Kidney epithelial cell (primary cell): Measurements from ENCODE around the gene USH1G. TPM values are rescaled to one million over a fixed set of nuclear protein-coding genes. Genes with fewer than 3 reads are reported as not detected.

ENCODE experiments used
- DNase-seq: peaks from one replicate; pipeline ENCODE4 v3.0.0-alpha.2; 2010; ENCODE audit warnings: low read depth
- H3K27me3 ChIP-seq: 2 replicates; pipeline ENCODE4 v1.6.0; 2011; ENCODE audit warnings: low read length; ENCODE audit not compliant: control insufficient read depth, insufficient read depth
- H3K36me3 ChIP-seq: 2 replicates; pipeline ENCODE4 v1.5.1; 2011; ENCODE audit warnings: low read length; ENCODE audit not compliant: control insufficient read depth, insufficient read depth
- H3K4me3 ChIP-seq: 2 replicates; pipeline ENCODE4 v1.5.1; 2011; ENCODE audit warnings: low read depth, mild to moderate bottlenecking, control low read depth, low read length
- CTCF ChIP-seq: IDR thresholded peaks from 2 replicates; pipeline ENCODE4 v1.5.1; 2011; ENCODE audit warnings: mild to moderate bottlenecking, moderate library complexity, low read length, control low read depth, inconsistent platforms; ENCODE audit not compliant: insufficient read depth, poor library complexity, severe bottlenecking
- total RNA-seq: library from RNA; depleted of rRNA; stranded (reverse); fragments of >200 nt; gene quantifications from 2 replicates; pipeline ENCODE4 v1.2.3, GENCODE V29; 2015

Gene USH1G
- total RNA-seq, 1 donor from 2014 or later, result not detected

- TF ChIP-seq CTCF, result no peak
- no peak for DNase-seq
- Histone ChIP-seq H3K36me3 (no peaks in the 10 kb centered on the region), H3K4me3 (no peak overlapping the region), H3K27me3 (peaks cover 66% of the 10 kb centered on the region)
Observed at GRCh38 chr17:74928786-74929185, 5.7 kb upstream of the USH1G start.

- H3K36me3 ChIP-seq, result no peaks in the 10 kb centered on the region
- H3K4me3 ChIP-seq, result no peak overlapping the region
- H3K27me3 ChIP-seq, result peaks cover 74% of the 10 kb centered on the region
- DNase-seq, result no peak
- TF ChIP-seq CTCF, result no peak
Observed at GRCh38 chr17:74925242-74925641, 2.2 kb upstream of the USH1G start.

- H3K4me3 ChIP-seq, result no peak within 1 kb of the TSS
- TF ChIP-seq CTCF, result no peak
- H3K27me3 ChIP-seq, result peaks cover 80% of the 10 kb centered on the region
Observed at GRCh38 chr17:74924250-74924948, 1.3 kb upstream of the USH1G start, which contains the start of gene OTOP2. TSS of gene OTOP2 (plus strand) at chr17:74924273. CDS start at chr17:74924633, 360 bp downstream.

GRCh38 chr17:74923538-74924249 lies 639 bp upstream of the USH1G start:
- TF ChIP-seq CTCF, result peak; percentile 68
- no peak for DNase-seq
- Histone ChIP-seq H3K27me3 (peaks cover 81% of the 10 kb centered on the region), H3K36me3 (no peaks in the 10 kb centered on the region), H3K4me3 (no peak overlapping the region)

More at GRCh38 chr17:74924250-74924948, 1.3 kb upstream of the USH1G start, which contains the start of gene OTOP2:
- H3K36me3 ChIP-seq, result no peaks in the 10 kb centered on the region
- no peak for DNase-seq

- no peak for DNase-seq
- no peak for TF ChIP-seq CTCF
- Histone ChIP-seq H3K4me3 (no peak overlapping the region), H3K36me3 (no peaks in the 10 kb centered on the region), H3K27me3 (peaks cover 76% of the 10 kb centered on the region)
Observed at GRCh38 chr17:74922172-74922571, 883 bp downstream of the USH1G start.

- TF ChIP-seq CTCF, result no peak
- no peak overlapping the region for H3K4me3 ChIP-seq
- DNase-seq, result no peak
- no peaks in the 10 kb centered on the region for H3K36me3 ChIP-seq
- peaks cover 73% of the 10 kb centered on the region for H3K27me3 ChIP-seq
Observed at GRCh38 chr17:74921769-74922168, 1.3 kb downstream of the USH1G start.
